HG02642 (cell line): Measurements from ENCODE around the gene ARHGAP22.

Experiments used
- ATAC-seq: cut with Tn5 transposase; IDR thresholded peaks from one replicate; pipeline ENCODE4 v1.9.1; 2021; ENCODE audit warnings: mild to moderate bottlenecking; ENCODE audit not compliant: unreplicated experiment, poor library complexity

Gene ARHGAP22

GRCh38 chr10:48592346-48592745, 12.5 kb downstream of the ARHGAP22 start:
- no peak for ATAC-seq

- ATAC-seq: no peak
These were observed 13.9 kb downstream of the ARHGAP22 start for GRCh38 chr10:48590945-48591344.

GRCh38 chr10:48589266-48589665, 15.6 kb downstream of the ARHGAP22 start:
- ATAC-seq: no peak

GRCh38 chr10:48587819-48588218, 17.1 kb downstream of the ARHGAP22 start:
- no peak for ATAC-seq

GRCh38 chr10:48587101-48587500, 17.8 kb downstream of the ARHGAP22 start:
- ATAC-seq: no peak

GRCh38 chr10:48582970-48583369, 21.9 kb downstream of the ARHGAP22 start:
- no peak for ATAC-seq

GRCh38 chr10:48580236-48580635, 24.6 kb downstream of the ARHGAP22 start:
- no peak for ATAC-seq

- no peak for ATAC-seq
These were observed 25.5 kb downstream of the ARHGAP22 start for GRCh38 chr10:48579251-48579960.

- ATAC-seq: no peak
These were observed 27.7 kb downstream of the ARHGAP22 start for GRCh38 chr10:48577158-48577557.

GRCh38 chr10:48576501-48576900, 28.4 kb downstream of the ARHGAP22 start:
- ATAC-seq: no peak

- ATAC-seq: no peak
These were observed 29.0 kb downstream of the ARHGAP22 start for GRCh38 chr10:48575901-48576300.

- ATAC-seq: no peak
These were observed 30.0 kb downstream of the ARHGAP22 start for GRCh38 chr10:48574817-48575380.

GRCh38 chr10:48574322-48574796, 30.5 kb downstream of the ARHGAP22 start:
- no peak for ATAC-seq

- ATAC-seq: no peak
These were observed 31.8 kb downstream of the ARHGAP22 start for GRCh38 chr10:48573045-48573444.

- ATAC-seq: no peak
These were observed 32.5 kb downstream of the ARHGAP22 start for GRCh38 chr10:48572414-48572813.

- ATAC-seq: no peak
These were observed 36.3 kb downstream of the ARHGAP22 start for GRCh38 chr10:48568546-48568945.

GRCh38 chr10:48568131-48568530, 36.7 kb downstream of the ARHGAP22 start:
- no peak for ATAC-seq

- ATAC-seq: no peak
These were observed 37.5 kb downstream of the ARHGAP22 start for GRCh38 chr10:48567346-48567745.

- ATAC-seq: no peak
These were observed 40.3 kb downstream of the ARHGAP22 start for GRCh38 chr10:48564466-48565160.

GRCh38 chr10:48557511-48558123, 47.3 kb downstream of the ARHGAP22 start:
- no peak for ATAC-seq

- no peak for ATAC-seq
These were observed 48.2 kb downstream of the ARHGAP22 start for GRCh38 chr10:48556713-48557112.
